HG02870 (cell line): ENCODE measurements around the gene GABRG3.
"Not testable (repeated sequence)": the region's sequence is repeated elsewhere in the genome, so short reads cannot be mapped to it uniquely, and the experiment has no call there.

Experiments used
- ATAC-seq: cut with Tn5 transposase; IDR thresholded peaks from one replicate; pipeline ENCODE4 v1.9.1; 2021; ENCODE audit warnings: mild to moderate bottlenecking, moderate library complexity; ENCODE audit not compliant: unreplicated experiment

Gene GABRG3

GRCh38 chr15:26985050-26985449 lies 14.1 kb downstream of the GABRG3 start:
- no peak for ATAC-seq

GRCh38 chr15:26996250-26996649 lies 25.3 kb downstream of the GABRG3 start:
- ATAC-seq = no peak

- not testable (repeated sequence) for ATAC-seq
Observed at GRCh38 chr15:27003003-27003402, 32.0 kb downstream of the GABRG3 start.

- not testable (repeated sequence) for ATAC-seq
Observed at GRCh38 chr15:27004226-27004625, 33.2 kb downstream of the GABRG3 start.

GRCh38 chr15:27017168-27017809 lies 46.3 kb downstream of the GABRG3 start:
- no peak for ATAC-seq

GRCh38 chr15:27019687-27020086 lies 48.7 kb downstream of the GABRG3 start:
- ATAC-seq = no peak

- ATAC-seq = no peak
Observed at GRCh38 chr15:27025481-27025966, 54.5 kb downstream of the GABRG3 start.

GRCh38 chr15:27027229-27027628 lies 56.2 kb downstream of the GABRG3 start:
- ATAC-seq = no peak

GRCh38 chr15:27028858-27029477 lies 58.0 kb downstream of the GABRG3 start:
- no peak for ATAC-seq

- ATAC-seq = no peak
Observed at GRCh38 chr15:27036210-27036609, 65.2 kb downstream of the GABRG3 start.

- ATAC-seq = no peak
Observed at GRCh38 chr15:27037501-27037900, 66.5 kb downstream of the GABRG3 start.

- ATAC-seq = no peak
Observed at GRCh38 chr15:27039152-27039551, 68.2 kb downstream of the GABRG3 start.

GRCh38 chr15:27042230-27042629 lies 71.2 kb downstream of the GABRG3 start:
- no peak for ATAC-seq

GRCh38 chr15:27042646-27043045 lies 71.7 kb downstream of the GABRG3 start:
- no peak for ATAC-seq

GRCh38 chr15:27043770-27044169 lies 72.8 kb downstream of the GABRG3 start:
- ATAC-seq = no peak

GRCh38 chr15:27045796-27046195 lies 74.8 kb downstream of the GABRG3 start:
- no peak for ATAC-seq

- no peak for ATAC-seq
Observed at GRCh38 chr15:27046880-27047279, 75.9 kb downstream of the GABRG3 start.

GRCh38 chr15:27050163-27050562 lies 79.2 kb downstream of the GABRG3 start:
- no peak for ATAC-seq

GRCh38 chr15:27054426-27054825 lies 83.4 kb downstream of the GABRG3 start:
- no peak for ATAC-seq

GRCh38 chr15:27057904-27058645 lies 87.1 kb downstream of the GABRG3 start:
- no peak for ATAC-seq

- no peak for ATAC-seq
Observed at GRCh38 chr15:27058939-27059338, 88.0 kb downstream of the GABRG3 start.
